GM23338 (cell line): ENCODE data around the gene RBM23. TPM values are rescaled to one million over a fixed set of nuclear protein-coding genes. Genes with fewer than 3 reads are reported as not detected.
A peak's percentile ranks its signal among the peaks of the same experiment; 100 is the strongest.

Experiments used
- ATAC-seq: fragments of 200-7000 bp; cut with Tn5 transposase; 3 replicates; pipeline ENCODE4 v1.9.1; 2020
- DNase-seq: peaks from one replicate; pipeline ENCODE4 v3.0.0-alpha.2; 2015; ENCODE audit warnings: low spot score
- H2AFZ ChIP-seq: fragments of 200-600 bp; sonication (generic); 2 replicates; pipeline ENCODE4 v1.8.0; 2016; ENCODE audit warnings: antibody characterized with exemption, mild to moderate bottlenecking, moderate library complexity
- H3F3A ChIP-seq: fragments of 200-600 bp; sonication (generic); replicated peaks from 2 replicates; pipeline ENCODE4 v1.8.0; 2017; ENCODE audit warnings: antibody characterized with exemption, mixed run types, low read depth
- H3K27ac ChIP-seq: fragments of 200-600 bp; sonication (generic); 2 replicates; pipeline ENCODE4 v1.6.1; 2016; ENCODE audit warnings: low read depth
- H3K27me3 ChIP-seq: fragments of 200-600 bp; sonication (generic); 2 replicates; pipeline ENCODE4 v1.8.0; 2016; ENCODE audit warnings: mild to moderate bottlenecking, mixed run types, moderate library complexity; ENCODE audit not compliant: insufficient read depth
- H3K36me3 ChIP-seq: fragments of 200-600 bp; sonication (generic); 2 replicates; pipeline ENCODE4 v1.8.0; 2016; ENCODE audit warnings: mild to moderate bottlenecking; ENCODE audit not compliant: insufficient read depth
- H3K4me1 ChIP-seq: fragments of 200-600 bp; sonication (generic); 2 replicates; pipeline ENCODE4 v1.8.0; 2016; ENCODE audit warnings: mild to moderate bottlenecking, moderate library complexity; ENCODE audit not compliant: insufficient read depth
- H3K4me2 ChIP-seq: fragments of 200-600 bp; sonication (generic); 2 replicates; pipeline ENCODE4 v1.7.1; 2017; ENCODE audit warnings: mixed run types
- H3K4me3 ChIP-seq: fragments of 200-600 bp; sonication (generic); 2 replicates; pipeline ENCODE4 v1.6.1; 2016; ENCODE audit warnings: mixed run types
- H3K79me2 ChIP-seq: fragments of 200-600 bp; sonication (generic); replicated peaks from 2 replicates; pipeline ENCODE4 v1.8.0; 2017; ENCODE audit warnings: mild to moderate bottlenecking; ENCODE audit not compliant: insufficient read depth
- H3K9me2 ChIP-seq: fragments of 200-600 bp; sonication (generic); 2 replicates; pipeline ENCODE4 v1.8.0; 2017; ENCODE audit not compliant: insufficient read depth
- H4K20me1 ChIP-seq: fragments of 200-600 bp; sonication (generic); replicated peaks from 2 replicates; pipeline ENCODE4 v1.8.0; 2017; ENCODE audit warnings: mild to moderate bottlenecking; ENCODE audit not compliant: insufficient read depth
- H3K27ac Mint-ChIP-seq: 2 replicates; pipeline ENCODE4 v1.8.0; 2020; ENCODE audit warnings: inconsistent platforms, mild to moderate bottlenecking, moderate library complexity, mixed read lengths
- H3K27me3 Mint-ChIP-seq: 3 replicates; pipeline ENCODE4 v1.8.0; 2022; ENCODE audit warnings: low read depth, mild to moderate bottlenecking, moderate library complexity, mixed read lengths, inconsistent platforms; ENCODE audit not compliant: insufficient read depth, poor library complexity
- H3K36me3 Mint-ChIP-seq: 3 replicates; pipeline ENCODE4 v1.8.0; 2021; ENCODE audit warnings: low read depth, mild to moderate bottlenecking, inconsistent platforms, moderate library complexity, mixed read lengths
- H3K4me1 Mint-ChIP-seq: 3 replicates; pipeline ENCODE4 v1.8.0; 2020; ENCODE audit warnings: mild to moderate bottlenecking, inconsistent platforms, mixed read lengths
- H3K4me3 Mint-ChIP-seq: 3 replicates; pipeline ENCODE4 v1.8.0; 2021; ENCODE audit warnings: moderate library complexity, mild to moderate bottlenecking, inconsistent platforms, mixed read lengths
- H3K9me3 Mint-ChIP-seq: 3 replicates; pipeline ENCODE4 v1.8.0; 2020; ENCODE audit warnings: moderate library complexity, mild to moderate bottlenecking, inconsistent platforms, mixed read lengths
- CREB1 ChIP-seq: fragments of 250-450 bp; sonication (Bioruptor Pico); IDR thresholded peaks from 2 replicates; pipeline ENCODE4 v1.5.0; 2020; ENCODE audit warnings: low read depth, mild to moderate bottlenecking, moderate library complexity
- EZH2phosphoT487 ChIP-seq: fragments of 200-600 bp; sonication (generic); IDR thresholded peaks from one replicate; pipeline ENCODE4 v1.8.1; 2018; ENCODE audit warnings: antibody characterized with exemption; ENCODE audit not compliant: unreplicated experiment
- JUNB ChIP-seq: IDR thresholded peaks from one replicate; pipeline ENCODE4 v1.6.1; 2016; ENCODE audit warnings: antibody characterized with exemption; ENCODE audit not compliant: unreplicated experiment
- NANOG ChIP-seq: IDR thresholded peaks from 2 replicates; pipeline ENCODE4 v1.6.1; 2016; ENCODE audit warnings: antibody characterized with exemption, borderline replicate concordance
- POLR2AphosphoS5 ChIP-seq: IDR thresholded peaks from 2 replicates; pipeline ENCODE4 v1.6.1; 2016; ENCODE audit warnings: antibody characterized with exemption, low read depth
- ZNF114 ChIP-seq: fragments of 250-450 bp; sonication (Bioruptor Pico); IDR thresholded peaks from 2 replicates; pipeline ENCODE4 v1.5.0; 2020; ENCODE audit warnings: mild to moderate bottlenecking, moderate library complexity
- polyA plus RNA-seq: library from polyadenylated mRNA; unstranded; fragments of >200 nt; fragmentation: Nextera tagmentation; extraction: Ambion mirVana; gene quantifications from 2 replicates; pipeline ENCODE4 v1.2.1, GENCODE V29; 2016
- total RNA-seq: library from RNA; depleted of rRNA; stranded (reverse); fragments of >200 nt; shearing (Covaris generic); gene quantifications from 2 replicates; pipeline ENCODE4 v1.2.3, GENCODE V29; 2014
- TF ChIP-seq, protein P1 (sequence below), 2 experiments: fragments of 200-600 bp in 1 of 2; sonication (generic) in 1 of 2; conservative IDR thresholded peaks; 2 replicates each; pipeline versions ENCODE4 v1.5.1 to v1.6.1; 2016 to 2017; ENCODE audit warnings: antibody characterized with exemption in 2 of 2, low read depth in 2 of 2, mild to moderate bottlenecking in 2 of 2, moderate library complexity in 1 of 2

RBM23 gene
- total and polyA plus RNA-seq, 2 experiments from 2014 or later: 14.4 to 52.8 TPM

DNA sequence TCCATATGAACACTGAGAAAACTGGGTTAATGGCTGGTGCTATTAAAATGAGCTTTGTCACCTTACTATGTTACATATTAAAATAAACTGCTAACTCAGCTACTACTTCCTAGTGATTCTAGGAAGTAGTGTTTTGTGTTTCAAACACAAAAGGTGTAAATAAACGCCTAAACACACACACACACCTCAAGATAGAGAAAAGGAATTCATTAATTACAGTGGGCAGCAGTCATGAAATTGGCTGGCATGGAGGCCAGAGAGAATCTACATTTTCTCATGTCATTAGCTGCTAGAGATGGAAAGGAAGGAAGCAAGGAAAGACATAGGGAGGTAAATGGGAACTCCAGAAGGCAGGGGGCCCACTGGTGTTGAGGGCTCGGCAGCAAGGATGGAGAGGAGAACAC lies 11.0 kb upstream of the RBM23 start:
- peaks cover 23% of the 10 kb centered on the region for H3K79me2 ChIP-seq
- H3K27ac ChIP-seq: peak overlapping the region; percentile 86
- peak overlapping the region; percentile 82 for H3K4me2 ChIP-seq
- H3K36me3 Mint-ChIP-seq: peaks cover 26% of the 10 kb centered on the region
- H3K4me3 Mint-ChIP-seq: no peak overlapping the region
- no peaks in the 10 kb centered on the region for H3K27me3 Mint-ChIP-seq
- TF ChIP-seq JUNB (no peak), ZNF114 (no peak), EZH2phosphoT487 (no peak), NANOG (no peak), POLR2AphosphoS5 (no peak)
- peak; percentile 1; the same call in 2 of the 3 replicates for ATAC-seq
- DNase-seq: no peak
- peaks cover 15% of the 10 kb centered on the region for H3K36me3 ChIP-seq
- peak overlapping the region; percentile 88 for H2AFZ ChIP-seq
- peaks cover 16% of the 10 kb centered on the region for H3F3A ChIP-seq
- H3K4me1 ChIP-seq: peaks cover 7% of the 10 kb centered on the region
- no peaks in the 10 kb centered on the region for H3K27me3 ChIP-seq
- H3K9me3 Mint-ChIP-seq: no peaks in the 10 kb centered on the region
- peak overlapping the region; percentile 58 for H3K4me3 ChIP-seq
- no peaks in the 10 kb centered on the region for H3K9me2 ChIP-seq
- H3K27ac Mint-ChIP-seq: no peak overlapping the region
- peaks cover 8% of the 10 kb centered on the region for H3K4me1 Mint-ChIP-seq
- peaks cover 2% of the 10 kb centered on the region; the same call in 1 of the 2 replicates for H4K20me1 ChIP-seq

DNA sequence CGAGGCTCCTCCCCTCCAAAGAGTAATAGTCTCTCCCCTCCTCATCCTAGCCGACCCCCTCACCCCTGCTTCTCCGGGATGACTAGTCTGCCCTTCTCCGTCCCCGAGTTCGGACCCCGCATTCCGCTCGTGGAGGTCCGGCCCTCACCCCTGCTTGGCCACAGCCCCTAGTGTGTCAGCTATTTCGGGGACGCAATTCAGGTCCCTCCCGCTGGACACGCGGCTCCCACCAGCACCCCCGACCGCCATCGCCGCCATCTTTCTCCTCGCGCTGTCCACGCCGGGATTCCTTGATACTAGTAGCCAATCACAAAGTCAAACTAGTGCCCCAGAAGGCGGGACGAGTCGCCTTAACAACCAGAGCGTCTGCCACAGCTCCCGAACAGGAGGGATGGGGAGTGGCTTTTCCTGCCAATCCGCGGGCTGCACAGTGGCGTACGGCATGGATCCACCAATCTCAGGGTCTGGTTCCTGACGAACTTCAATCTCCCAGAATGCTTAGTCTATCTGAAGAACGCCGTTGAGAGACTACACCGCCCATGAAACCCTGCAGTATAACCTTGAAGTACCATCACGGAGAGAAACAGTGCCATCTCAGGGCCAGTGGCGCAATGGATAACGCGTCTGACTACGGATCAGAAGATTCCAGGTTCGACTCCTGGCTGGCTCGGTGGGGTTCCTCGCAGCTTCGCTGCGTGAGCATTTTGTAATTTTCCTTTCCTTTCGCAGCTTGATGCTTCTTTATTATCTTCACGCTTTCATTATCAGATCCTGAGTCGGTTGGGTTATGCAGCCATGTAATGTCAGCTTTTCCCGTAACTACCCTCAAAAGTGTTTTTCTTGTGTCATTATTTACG lies 10.4 kb upstream of the RBM23 start, which contains the start of gene PRMT5:
Gene PRMT5, minus strand, starts transcription at position 273 of the 857 bp plus-strand sequence. Its CDS starts 15 bp downstream, at position 258.
- peaks cover 32% of the 10 kb centered on the region for H3K36me3 Mint-ChIP-seq
- ATAC-seq (peak; percentile 94), DNase-seq (peak; percentile 99)
- peak within 1 kb of the TSS; percentile 88 for H2AFZ ChIP-seq
- peaks cover 7% of the 10 kb centered on the region for H3K4me1 ChIP-seq
- peaks cover 3% of the 10 kb centered on the region; the same call in 1 of the 2 replicates for H4K20me1 ChIP-seq
- peak within 1 kb of the TSS; percentile 97 for H3K4me2 ChIP-seq
- H3K27ac Mint-ChIP-seq: no peak within 1 kb of the TSS
- H3K4me1 Mint-ChIP-seq: peaks cover 8% of the 10 kb centered on the region
- H3K4me3 Mint-ChIP-seq: no peak within 1 kb of the TSS
- peaks cover 23% of the 10 kb centered on the region for H3K79me2 ChIP-seq
- H3K9me3 Mint-ChIP-seq: no peaks in the 10 kb centered on the region
- peaks cover 22% of the 10 kb centered on the region for H3K36me3 ChIP-seq
- no peaks in the 10 kb centered on the region for H3K9me2 ChIP-seq
- H3K27ac ChIP-seq: peak within 1 kb of the TSS; percentile 86
- no peaks in the 10 kb centered on the region for H3K27me3 ChIP-seq
- H3F3A ChIP-seq: peaks cover 16% of the 10 kb centered on the region
- H3K27me3 Mint-ChIP-seq: no peaks in the 10 kb centered on the region
- H3K4me3 ChIP-seq: peak within 1 kb of the TSS; percentile 63
- TF ChIP-seq, protein P1, sequence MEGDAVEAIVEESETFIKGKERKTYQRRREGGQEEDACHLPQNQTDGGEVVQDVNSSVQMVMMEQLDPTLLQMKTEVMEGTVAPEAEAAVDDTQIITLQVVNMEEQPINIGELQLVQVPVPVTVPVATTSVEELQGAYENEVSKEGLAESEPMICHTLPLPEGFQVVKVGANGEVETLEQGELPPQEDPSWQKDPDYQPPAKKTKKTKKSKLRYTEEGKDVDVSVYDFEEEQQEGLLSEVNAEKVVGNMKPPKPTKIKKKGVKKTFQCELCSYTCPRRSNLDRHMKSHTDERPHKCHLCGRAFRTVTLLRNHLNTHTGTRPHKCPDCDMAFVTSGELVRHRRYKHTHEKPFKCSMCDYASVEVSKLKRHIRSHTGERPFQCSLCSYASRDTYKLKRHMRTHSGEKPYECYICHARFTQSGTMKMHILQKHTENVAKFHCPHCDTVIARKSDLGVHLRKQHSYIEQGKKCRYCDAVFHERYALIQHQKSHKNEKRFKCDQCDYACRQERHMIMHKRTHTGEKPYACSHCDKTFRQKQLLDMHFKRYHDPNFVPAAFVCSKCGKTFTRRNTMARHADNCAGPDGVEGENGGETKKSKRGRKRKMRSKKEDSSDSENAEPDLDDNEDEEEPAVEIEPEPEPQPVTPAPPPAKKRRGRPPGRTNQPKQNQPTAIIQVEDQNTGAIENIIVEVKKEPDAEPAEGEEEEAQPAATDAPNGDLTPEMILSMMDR (conservative IDR thresholded peaks at IDR 0.05; ENCODE audit: low read depth in 2 of 2): no peak
- peak; percentile 96 for TF ChIP-seq POLR2AphosphoS5
- TF ChIP-seq CREB1 (CRISPR knock-in tag): peak; percentile 81
